Activated CD4-positive, alpha-beta T cell treated with anti-CD3 and anti-CD28 coated beads, Interleukin-2, Interleukin-6, amounts not matched to agents 100 ng/mL and 50 ng/mL, durations not matched to agents 16 hours and 8 hours (primary cell): ENCODE results near the gene KMO.

Experiments used
- DNase-seq: peaks from one replicate; pipeline ENCODE4 v3.0.0-alpha.2; 2020

The KMO gene

GRCh38 chr1:241630899-241631298 lies 98.7 kb downstream of the KMO start:
- DNase-seq = no peak

GRCh38 chr1:241631674-241632073 lies 99.5 kb downstream of the KMO start:
- no peak for DNase-seq

GRCh38 chr1:241632987-241633386 lies 100.8 kb downstream of the KMO start:
- DNase-seq = no peak

- no peak for DNase-seq
These were observed 103.5 kb downstream of the KMO start for GRCh38 chr1:241635556-241636152.

- DNase-seq = no peak
These were observed 104.1 kb downstream of the KMO start for GRCh38 chr1:241636291-241636690.

GRCh38 chr1:241637046-241637590 lies 104.9 kb downstream of the KMO start:
- no peak for DNase-seq

- no peak for DNase-seq
These were observed 105.4 kb downstream of the KMO start for GRCh38 chr1:241637604-241638003.

GRCh38 chr1:241638099-241638682 lies 106.0 kb downstream of the KMO start:
- DNase-seq = no peak

- DNase-seq = peak; percentile 20
These were observed 106.9 kb downstream of the KMO start for GRCh38 chr1:241638909-241639622.

GRCh38 chr1:241639623-241640148 lies 107.5 kb downstream of the KMO start:
- peak; percentile 50 for DNase-seq

GRCh38 chr1:241640149-241640866 lies 108.1 kb downstream of the KMO start, which contains the start of the genes CHML and OPN3:
Gene CHML (minus strand): TSS chr1:241640369. CDS start chr1:241635766, 4,603 bp downstream.
Gene OPN3 (minus strand): TSS chr1:241640369. CDS start chr1:241640254, 115 bp downstream.
- DNase-seq = peak; percentile 96

- no peak for DNase-seq
These were observed 108.9 kb downstream of the KMO start for GRCh38 chr1:241640867-241641622.

GRCh38 chr1:241641773-241642592 lies 109.8 kb downstream of the KMO start:
- DNase-seq = no peak

GRCh38 chr1:241642593-241642944 lies 110.4 kb downstream of the KMO start:
- DNase-seq = no peak

- DNase-seq = no peak
These were observed 112.1 kb downstream of the KMO start for GRCh38 chr1:241644259-241644658.

GRCh38 chr1:241645199-241645598 lies 113.0 kb downstream of the KMO start:
- DNase-seq = no peak
